ENCODE measurements around the gene AGPAT4.

DNA sequence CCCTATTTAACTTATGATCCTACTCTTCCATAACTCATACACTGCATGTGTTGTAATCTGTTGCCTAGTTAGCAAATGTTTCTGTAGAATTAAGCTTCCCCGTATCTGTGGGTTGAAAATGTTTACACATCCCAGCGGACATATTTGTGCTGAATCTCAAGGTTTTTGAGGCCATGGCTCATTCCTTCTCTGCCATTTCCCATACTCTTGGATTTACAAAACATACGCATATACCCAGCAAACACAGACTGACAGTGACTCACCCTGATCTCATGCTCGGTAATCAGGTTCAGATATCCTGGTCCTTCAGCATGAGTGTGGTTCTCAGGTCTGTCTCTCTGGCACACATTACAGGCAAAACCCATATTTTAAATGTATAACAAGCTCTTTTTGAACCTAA is 58.7 kb downstream of the AGPAT4 start:
- TF ChIP-seq TCF7L2 (IDR thresholded peaks at IDR 0.05; ENCODE audit: borderline replicate concordance, extremely low read depth, insufficient read depth, insufficient read length) (no peak), JUND (IDR thresholded peaks at IDR 0.05) (no peak), POLR2A (IDR thresholded peaks at IDR 0.05; ENCODE audit: borderline replicate concordance, extremely low read depth, insufficient read depth, insufficient read length) (no peak), EZH2 (IDR thresholded peaks at IDR 0.05) (no peak), ZBTB33 (IDR thresholded peaks at IDR 0.05; ENCODE audit: extremely low read depth, insufficient replicate concordance, low read length) (no peak), EGR1 (IDR thresholded peaks at IDR 0.05; ENCODE audit: low read depth) (no peak), REST (IDR thresholded peaks at IDR 0.05; ENCODE audit: low read depth) (no peak), POLR2AphosphoS5 (IDR thresholded peaks at IDR 0.05; ENCODE audit: low read depth, low read length) (no peak), SP1 (IDR thresholded peaks at IDR 0.05; ENCODE audit: low read depth) (no peak), ZNF274 (IDR thresholded peaks at IDR 0.05; ENCODE audit: low read depth, low read length) (no peak), RAD21 (IDR thresholded peaks at IDR 0.05; ENCODE audit: low read depth) (no peak)
- TF ChIP-seq, protein P1, sequence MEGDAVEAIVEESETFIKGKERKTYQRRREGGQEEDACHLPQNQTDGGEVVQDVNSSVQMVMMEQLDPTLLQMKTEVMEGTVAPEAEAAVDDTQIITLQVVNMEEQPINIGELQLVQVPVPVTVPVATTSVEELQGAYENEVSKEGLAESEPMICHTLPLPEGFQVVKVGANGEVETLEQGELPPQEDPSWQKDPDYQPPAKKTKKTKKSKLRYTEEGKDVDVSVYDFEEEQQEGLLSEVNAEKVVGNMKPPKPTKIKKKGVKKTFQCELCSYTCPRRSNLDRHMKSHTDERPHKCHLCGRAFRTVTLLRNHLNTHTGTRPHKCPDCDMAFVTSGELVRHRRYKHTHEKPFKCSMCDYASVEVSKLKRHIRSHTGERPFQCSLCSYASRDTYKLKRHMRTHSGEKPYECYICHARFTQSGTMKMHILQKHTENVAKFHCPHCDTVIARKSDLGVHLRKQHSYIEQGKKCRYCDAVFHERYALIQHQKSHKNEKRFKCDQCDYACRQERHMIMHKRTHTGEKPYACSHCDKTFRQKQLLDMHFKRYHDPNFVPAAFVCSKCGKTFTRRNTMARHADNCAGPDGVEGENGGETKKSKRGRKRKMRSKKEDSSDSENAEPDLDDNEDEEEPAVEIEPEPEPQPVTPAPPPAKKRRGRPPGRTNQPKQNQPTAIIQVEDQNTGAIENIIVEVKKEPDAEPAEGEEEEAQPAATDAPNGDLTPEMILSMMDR (IDR thresholded peaks at IDR 0.05 in 2 of 3, conservative IDR thresholded peaks at IDR 0.05 in 1 of 3; ENCODE audit: borderline replicate concordance in 1 of 3, insufficient read depth in 1 of 3, low read depth in 2 of 3, low read length in 2 of 3): no peak
- TF ChIP-seq, protein P2, sequence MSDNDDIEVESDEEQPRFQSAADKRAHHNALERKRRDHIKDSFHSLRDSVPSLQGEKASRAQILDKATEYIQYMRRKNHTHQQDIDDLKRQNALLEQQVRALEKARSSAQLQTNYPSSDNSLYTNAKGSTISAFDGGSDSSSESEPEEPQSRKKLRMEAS (IDR thresholded peaks at IDR 0.05): no peak

Data from HCT116 (cell line).